ENCODE results near the gene KLHL42.

Gene KLHL42

DNA sequence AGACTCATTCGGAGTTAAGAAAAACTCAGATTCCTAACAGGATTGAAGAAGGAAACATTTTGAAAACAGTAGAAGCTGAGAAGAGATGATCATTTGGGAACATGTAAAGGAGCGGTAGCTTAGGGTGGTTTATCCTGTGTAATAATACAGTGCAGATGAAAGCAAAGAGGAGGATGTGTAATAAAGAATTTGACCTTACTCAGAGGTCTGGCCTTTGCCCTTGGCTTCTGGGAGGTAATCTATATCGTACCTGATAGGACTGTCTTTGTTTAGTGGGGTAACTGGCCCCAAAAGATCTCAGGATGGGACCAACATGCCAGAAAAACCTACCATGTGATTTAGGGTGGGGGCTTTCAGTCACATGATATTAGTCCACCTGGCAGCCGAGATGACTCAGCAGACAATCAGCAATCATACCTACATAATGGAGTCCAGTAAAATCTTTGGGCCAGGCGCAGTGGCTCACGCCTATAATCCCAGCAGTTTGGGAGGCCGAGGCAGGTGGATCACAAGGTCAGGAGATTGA lies 23.3 kb upstream of the KLHL42 start:
- H3K36me3 ChIP-seq (ENCODE audit: control insufficient read depth in 1 of 2, insufficient read depth in 2 of 2, low read length in 2 of 2) = peaks cover 13 to 16% of the 10 kb centered on the region in 2 donors
- no peaks in the 10 kb centered on the region for H3K4me1 ChIP-seq (ENCODE audit: control insufficient read depth in 1 of 2, insufficient read depth in 2 of 2, low read length in 2 of 2)
- H3K9me3 ChIP-seq (ENCODE audit: control insufficient read depth in 1 of 2, low read length in 2 of 2) = no peaks in the 10 kb centered on the region
- H3K4me3 ChIP-seq (ENCODE audit: low read depth in 1 of 2, low read length in 2 of 2) = no peak overlapping the region
- no peaks in the 10 kb centered on the region for H3K27me3 ChIP-seq (ENCODE audit: low read depth, low read length)
- H3K27ac ChIP-seq (ENCODE audit: low read length) = no peak overlapping the region

DNA sequence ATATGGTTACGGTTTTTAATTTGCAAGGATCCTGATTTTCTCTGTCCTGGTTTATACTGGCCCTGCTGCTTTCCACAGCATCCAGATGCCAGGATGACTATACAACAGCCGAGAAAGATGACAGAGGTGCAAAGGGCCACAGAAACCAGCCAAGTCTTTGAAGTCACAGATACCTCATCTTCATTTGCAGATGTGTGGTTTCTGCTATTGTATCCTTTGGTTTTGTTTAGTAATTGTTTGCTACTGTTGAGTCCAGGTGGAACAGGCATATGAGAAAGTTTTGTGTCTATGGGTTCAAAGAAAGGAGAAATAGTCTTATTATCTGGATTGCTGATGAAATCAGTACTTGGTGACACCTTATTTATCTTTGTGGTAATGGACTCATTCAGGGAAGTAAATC lies 17.3 kb upstream of the KLHL42 start:
- Histone ChIP-seq H3K9me3 (ENCODE audit: control insufficient read depth in 1 of 2, low read length in 2 of 2) (no peaks in the 10 kb centered on the region), H3K4me3 (ENCODE audit: low read depth in 1 of 2, low read length in 2 of 2) (no peak overlapping the region), H3K36me3 (ENCODE audit: control insufficient read depth in 1 of 2, insufficient read depth in 2 of 2, low read length in 2 of 2) (no peaks in the 10 kb centered on the region), H3K27ac (ENCODE audit: low read length) (no peak overlapping the region), H3K4me1 (ENCODE audit: control insufficient read depth in 1 of 2, insufficient read depth in 2 of 2, low read length in 2 of 2) (no peaks in the 10 kb centered on the region), H3K27me3 (ENCODE audit: low read depth, low read length) (no peaks in the 10 kb centered on the region)

DNA sequence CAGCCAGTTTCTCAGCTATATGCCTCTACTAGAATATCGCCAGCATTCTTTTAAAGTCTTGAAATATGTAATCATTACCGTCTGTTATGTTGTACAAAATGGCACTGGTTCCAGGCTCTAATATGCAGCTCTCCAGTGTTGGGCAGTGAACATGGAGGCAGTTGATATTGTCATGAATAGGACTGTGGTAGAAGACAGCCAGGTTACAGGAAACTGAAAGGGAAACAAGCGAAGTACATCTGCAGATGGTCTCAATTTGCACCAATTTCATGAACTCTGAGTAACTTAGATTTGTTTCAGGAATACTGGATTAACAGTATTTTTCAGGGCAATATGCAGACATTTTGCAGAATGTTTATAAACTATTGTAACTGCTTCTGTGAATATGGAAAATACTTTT lies 13.4 kb upstream of the KLHL42 start:
- Histone ChIP-seq H3K9me3 (ENCODE audit: control insufficient read depth in 1 of 2, low read length in 2 of 2) (no peaks in the 10 kb centered on the region), H3K4me3 (ENCODE audit: low read depth in 1 of 2, low read length in 2 of 2) (no peak overlapping the region), H3K27me3 (ENCODE audit: low read depth, low read length) (no peaks in the 10 kb centered on the region), H3K27ac (ENCODE audit: low read length) (no peak overlapping the region), H3K36me3 (ENCODE audit: control insufficient read depth in 1 of 2, insufficient read depth in 2 of 2, low read length in 2 of 2) (no peaks in the 10 kb centered on the region), H3K4me1 (ENCODE audit: control insufficient read depth in 1 of 2, insufficient read depth in 2 of 2, low read length in 2 of 2) (no peaks in the 10 kb centered on the region)

- Histone ChIP-seq H3K4me1 (ENCODE audit: control insufficient read depth in 1 of 2, insufficient read depth in 2 of 2, low read length in 2 of 2) (no peaks in the 10 kb centered on the region), H3K36me3 (ENCODE audit: control insufficient read depth in 1 of 2, insufficient read depth in 2 of 2, low read length in 2 of 2) (no peaks in the 10 kb centered on the region), H3K9me3 (ENCODE audit: control insufficient read depth in 1 of 2, low read length in 2 of 2) (no peaks in the 10 kb centered on the region), H3K27ac (ENCODE audit: low read length) (no peak overlapping the region), H3K27me3 (ENCODE audit: low read depth, low read length) (no peaks in the 10 kb centered on the region), H3K4me3 (ENCODE audit: low read depth in 1 of 2, low read length in 2 of 2) (no peak overlapping the region)
These were observed 10.8 kb upstream of the KLHL42 start for GRCh38 chr12:27769142-27769673.

- Histone ChIP-seq H3K27ac (ENCODE audit: low read length) (no peak overlapping the region), H3K36me3 (ENCODE audit: control insufficient read depth in 1 of 2, insufficient read depth in 2 of 2, low read length in 2 of 2) (no peaks in the 10 kb centered on the region), H3K9me3 (ENCODE audit: control insufficient read depth in 1 of 2, low read length in 2 of 2) (no peaks in the 10 kb centered on the region), H3K4me1 (ENCODE audit: control insufficient read depth in 1 of 2, insufficient read depth in 2 of 2, low read length in 2 of 2) (no peaks in the 10 kb centered on the region), H3K4me3 (ENCODE audit: low read depth in 1 of 2, low read length in 2 of 2) (no peak overlapping the region), H3K27me3 (ENCODE audit: low read depth, low read length) (no peaks in the 10 kb centered on the region)
These were observed 8.3 kb upstream of the KLHL42 start for GRCh38 chr12:27771481-27772327.

DNA sequence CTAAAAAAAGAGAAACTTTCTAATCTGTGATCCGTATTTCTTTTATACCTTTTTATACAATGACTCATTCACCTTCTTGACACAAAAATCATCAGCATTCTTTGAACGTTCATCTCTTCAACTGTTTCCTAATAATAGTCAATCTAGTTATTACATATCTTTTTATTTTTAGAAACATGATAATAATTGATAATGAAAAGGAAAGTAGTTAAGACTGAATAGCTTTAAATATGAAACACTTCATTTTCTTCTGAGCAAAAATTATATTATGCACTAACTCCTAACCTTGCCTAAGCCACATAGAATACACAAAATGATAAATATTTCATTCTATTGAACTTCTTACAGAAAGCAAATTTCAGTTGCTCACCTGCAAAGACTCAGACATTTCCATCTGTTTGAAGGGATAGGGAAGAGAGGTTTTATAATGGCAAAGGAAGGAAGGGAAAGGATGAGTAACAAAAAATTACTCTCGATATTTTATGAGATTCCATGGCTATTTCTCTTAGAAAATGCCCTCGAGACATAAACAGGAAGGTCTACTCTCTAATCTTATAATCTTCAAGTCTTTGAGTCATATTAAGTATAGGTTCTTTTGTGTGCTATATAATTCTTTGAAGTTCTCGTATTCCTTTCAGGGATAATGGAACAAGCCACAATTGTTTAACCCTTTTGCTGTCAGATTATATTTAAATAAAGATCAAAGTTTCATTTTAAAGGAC lies 7.5 kb upstream of the KLHL42 start:
- H3K4me3 ChIP-seq (ENCODE audit: low read depth in 1 of 2, low read length in 2 of 2) = no peak overlapping the region
- H3K36me3 ChIP-seq (ENCODE audit: control insufficient read depth in 1 of 2, insufficient read depth in 2 of 2, low read length in 2 of 2) = no peaks in the 10 kb centered on the region
- H3K27ac ChIP-seq (ENCODE audit: low read length) = no peak overlapping the region
- H3K4me1 ChIP-seq (ENCODE audit: control insufficient read depth in 1 of 2, insufficient read depth in 2 of 2, low read length in 2 of 2) = no peaks in the 10 kb centered on the region
- H3K27me3 ChIP-seq (ENCODE audit: low read depth, low read length) = no peaks in the 10 kb centered on the region
- no peaks in the 10 kb centered on the region for H3K9me3 ChIP-seq (ENCODE audit: control insufficient read depth in 1 of 2, low read length in 2 of 2)

DNA sequence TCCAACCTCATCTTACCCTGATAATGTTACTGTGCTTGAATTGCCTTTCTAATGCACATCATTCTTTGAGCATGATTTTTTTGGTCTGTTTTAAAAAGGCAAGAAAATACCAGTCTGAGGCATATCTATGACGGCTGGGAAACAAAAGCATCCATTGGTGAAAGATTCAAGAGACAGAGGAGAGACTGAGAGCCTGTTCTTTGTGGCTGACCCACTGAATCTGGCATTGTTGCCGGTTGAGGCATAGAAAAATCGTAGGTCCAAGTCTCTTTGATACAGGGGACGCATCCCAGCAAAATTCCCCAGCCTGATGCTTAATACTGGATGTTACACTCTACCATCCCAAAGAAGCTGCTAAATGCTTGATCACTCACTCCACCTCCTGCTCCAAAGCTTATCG lies 2.9 kb upstream of the KLHL42 start:
- Histone ChIP-seq H3K27ac (ENCODE audit: low read length) (no peak overlapping the region), H3K27me3 (ENCODE audit: low read depth, low read length) (no peaks in the 10 kb centered on the region), H3K36me3 (ENCODE audit: control insufficient read depth in 1 of 2, insufficient read depth in 2 of 2, low read length in 2 of 2) (no peaks in the 10 kb centered on the region), H3K4me1 (ENCODE audit: control insufficient read depth in 1 of 2, insufficient read depth in 2 of 2, low read length in 2 of 2) (peaks cover 4 to 13% of the 10 kb centered on the region in 2 donors), H3K4me3 (ENCODE audit: low read depth in 1 of 2, low read length in 2 of 2) (no peak overlapping the region), H3K9me3 (ENCODE audit: control insufficient read depth in 1 of 2, low read length in 2 of 2) (no peaks in the 10 kb centered on the region)

DNA sequence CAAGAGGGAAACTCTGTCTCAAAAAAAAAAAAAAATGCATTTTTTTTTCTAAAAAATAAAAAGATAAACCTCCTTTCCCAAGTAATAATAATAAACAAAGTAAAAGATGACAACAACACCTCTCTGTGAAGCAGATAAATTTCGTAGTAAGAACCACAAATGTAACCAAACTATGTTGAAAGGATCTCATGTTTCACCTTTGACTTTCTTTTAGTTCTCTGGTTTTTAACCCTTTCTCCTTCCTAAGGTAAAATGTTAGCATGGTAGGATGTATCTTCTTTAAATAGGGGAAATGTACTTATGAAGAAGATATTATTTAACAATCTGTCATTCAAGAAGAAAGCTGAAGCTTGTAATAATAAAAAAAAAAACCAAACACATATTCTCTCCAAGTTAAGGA lies 1.8 kb upstream of the KLHL42 start:
- Histone ChIP-seq H3K9me3 (ENCODE audit: control insufficient read depth in 1 of 2, low read length in 2 of 2) (no peaks in the 10 kb centered on the region), H3K27me3 (ENCODE audit: low read depth, low read length) (no peaks in the 10 kb centered on the region), H3K4me1 (ENCODE audit: control insufficient read depth in 1 of 2, insufficient read depth in 2 of 2, low read length in 2 of 2) (peaks cover 4 to 19% of the 10 kb centered on the region in 2 donors), H3K27ac (ENCODE audit: low read length) (no peak overlapping the region), H3K4me3 (ENCODE audit: low read depth in 1 of 2, low read length in 2 of 2) (no peak overlapping the region), H3K36me3 (ENCODE audit: control insufficient read depth in 1 of 2, insufficient read depth in 2 of 2, low read length in 2 of 2) (no peaks in the 10 kb centered on the region)

DNA sequence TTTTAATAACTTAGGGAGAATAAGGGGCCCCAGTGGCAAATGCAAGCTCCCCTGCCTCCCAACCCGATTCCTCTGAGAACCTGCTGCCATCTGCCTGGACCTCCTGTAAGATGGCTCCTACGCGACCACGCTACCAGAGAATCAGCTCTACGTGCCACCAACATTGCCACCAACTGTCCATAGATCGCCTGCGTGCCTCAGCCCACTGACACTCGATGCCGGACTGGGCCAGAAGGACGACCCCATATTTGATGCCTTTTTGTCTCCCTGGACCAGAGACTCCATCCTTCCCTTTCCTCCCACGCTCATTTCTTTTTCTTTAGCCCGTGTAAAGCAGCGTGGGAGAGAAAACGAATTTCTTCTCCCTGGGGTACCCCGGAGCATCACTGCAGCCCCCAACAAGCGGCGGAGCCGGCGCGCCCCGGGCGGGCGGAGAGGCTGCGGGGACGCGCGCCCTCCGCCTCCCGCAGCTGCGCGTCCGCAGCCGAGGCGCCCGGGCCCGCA lies 565 bp upstream of the KLHL42 start:
- Histone ChIP-seq H3K36me3 (ENCODE audit: control insufficient read depth in 1 of 2, insufficient read depth in 2 of 2, low read length in 2 of 2) (no peaks in the 10 kb centered on the region), H3K9me3 (ENCODE audit: control insufficient read depth in 1 of 2, low read length in 2 of 2) (no peaks in the 10 kb centered on the region), H3K4me1 (ENCODE audit: control insufficient read depth in 1 of 2, insufficient read depth in 2 of 2, low read length in 2 of 2) (peaks cover 4 to 24% of the 10 kb centered on the region in 2 donors), H3K27me3 (ENCODE audit: low read depth, low read length) (no peaks in the 10 kb centered on the region), H3K27ac (ENCODE audit: low read length) (peak overlapping the region; percentile 94), H3K4me3 (ENCODE audit: low read depth in 1 of 2, low read length in 2 of 2) (peak overlapping the region; percentile 81 to 93)

GRCh38 chr12:27780612-27781408 lies 777 bp downstream of the KLHL42 start:
- Histone ChIP-seq H3K4me1 (ENCODE audit: control insufficient read depth in 1 of 2, insufficient read depth in 2 of 2, low read length in 2 of 2) (peaks cover 4 to 36% of the 10 kb centered on the region in 2 donors), H3K27me3 (ENCODE audit: low read depth, low read length) (no peaks in the 10 kb centered on the region), H3K4me3 (ENCODE audit: low read depth in 1 of 2, low read length in 2 of 2) (peak overlapping the region; percentile 89 to 93), H3K9me3 (ENCODE audit: control insufficient read depth in 1 of 2, low read length in 2 of 2) (no peaks in the 10 kb centered on the region), H3K27ac (ENCODE audit: low read length) (peak overlapping the region; percentile 91), H3K36me3 (ENCODE audit: control insufficient read depth in 1 of 2, insufficient read depth in 2 of 2, low read length in 2 of 2) (no peaks in the 10 kb centered on the region)
